Sciatic nerve (tissue), 2 donors: ENCODE results near the gene C11orf21. TPM values are rescaled to one million over a fixed set of nuclear protein-coding genes. Genes with fewer than 3 reads are reported as not detected.

Source experiments
- ATAC-seq: fragments of 200-7000 bp; cut with Tn5 transposase; one replicate; pipeline ENCODE4 v1.9.1; 2020; ENCODE audit warnings: mild to moderate bottlenecking, moderate library complexity
- DNase-seq: peaks from one replicate; pipeline ENCODE4 v3.0.0-alpha.2; 2020; ENCODE audit warnings: low spot score
- intact Hi-C: fragments of 100-400 bp; cut with DNase I; formaldehyde crosslinking; loops from one replicate; pipeline ENCODE4 v1.14.2; 2022
- total RNA-seq: library from RNA; stranded (reverse); fragmentation: NEBNext Ultra II Directional; extraction: Animal tissue kit (Norgen Biotek cat#: 25700); gene quantifications from one replicate; pipeline ENCODE4 v1.2.1, GENCODE V29; 2021
- donor health status: DM: no; HTN: no; CAD: no.
- donor health status: DM: no; HTN: no; CAD: no.

Gene C11orf21
- total RNA-seq, 1 donor from 2014 or later: 3.1 TPM

DNA sequence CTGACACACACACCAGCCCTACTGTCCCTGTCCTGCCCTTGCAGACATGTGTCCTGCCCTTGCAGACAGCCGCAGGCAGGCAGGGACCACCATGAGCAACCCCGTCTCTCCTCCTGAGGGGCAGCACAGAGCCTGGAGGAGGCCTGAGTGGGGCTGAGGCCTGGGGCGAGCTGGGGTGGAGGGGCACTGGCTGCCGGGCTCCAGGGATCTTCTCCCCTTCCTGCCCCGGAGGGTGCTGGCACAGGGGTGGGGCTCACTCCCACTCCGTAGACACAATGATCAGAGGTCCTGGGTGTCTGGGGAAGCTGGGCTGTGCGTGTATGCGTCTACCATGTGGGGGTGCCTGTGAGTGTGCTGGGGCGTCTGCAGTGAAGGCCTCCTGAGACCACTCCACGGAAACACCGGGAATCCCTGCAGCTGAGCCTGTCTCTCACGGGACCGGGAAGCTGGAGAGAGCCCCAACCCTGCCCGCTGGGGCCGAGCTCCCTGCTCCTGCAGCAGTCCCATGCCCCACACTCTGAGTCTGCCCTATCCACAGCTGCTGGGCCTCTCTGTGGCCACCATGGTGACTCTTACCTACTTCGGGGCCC, 683 bp upstream of the C11orf21 start:
- intact Hi-C loops: loop anchor here (10.0 kb wide), 2 partner anchors 232 to 592 kb away; no protein-coding TSS in a partner anchor
- DNase-seq: no peak
- ATAC-seq: no peak

DNA sequence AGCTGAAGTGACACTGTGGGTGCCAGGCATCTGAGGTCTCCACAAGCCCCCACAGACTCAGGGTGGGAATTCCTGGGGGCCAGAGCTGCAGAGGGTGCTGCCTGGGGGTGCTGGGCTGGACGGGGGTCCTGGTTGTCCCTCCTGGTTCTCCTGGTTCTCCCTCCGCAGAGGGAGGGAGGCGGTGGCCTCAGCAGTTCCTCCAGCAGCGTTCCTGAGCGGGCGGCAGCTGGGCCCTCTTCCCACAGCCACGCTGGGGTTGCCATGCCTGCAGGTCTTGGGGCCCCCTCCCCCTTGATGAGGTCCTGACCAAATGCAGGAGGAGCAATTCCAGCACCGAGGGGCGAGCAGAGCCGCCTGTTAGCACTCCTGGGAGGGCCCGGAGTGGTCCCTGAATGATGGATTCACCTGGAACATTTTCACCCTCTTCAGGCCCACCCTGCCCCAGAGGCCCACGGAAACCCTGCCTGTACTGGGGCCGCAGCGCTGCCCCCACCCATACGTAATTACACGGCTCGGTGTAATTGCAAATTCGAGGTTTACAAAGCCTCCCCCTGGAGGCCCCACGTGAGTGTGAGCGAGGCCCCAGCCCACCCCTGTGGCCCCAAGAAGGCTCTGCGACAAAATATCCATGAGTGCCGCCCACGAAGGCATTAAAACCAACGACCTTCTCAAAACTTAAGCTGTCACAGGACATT, 635 bp downstream of the C11orf21 start:
- DNase-seq (peak; percentile 63), ATAC-seq (no peak)
- intact Hi-C loops: loop anchor here (10.0 kb wide), 2 partner anchors 234 to 594 kb away; no protein-coding TSS in a partner anchor

DNA sequence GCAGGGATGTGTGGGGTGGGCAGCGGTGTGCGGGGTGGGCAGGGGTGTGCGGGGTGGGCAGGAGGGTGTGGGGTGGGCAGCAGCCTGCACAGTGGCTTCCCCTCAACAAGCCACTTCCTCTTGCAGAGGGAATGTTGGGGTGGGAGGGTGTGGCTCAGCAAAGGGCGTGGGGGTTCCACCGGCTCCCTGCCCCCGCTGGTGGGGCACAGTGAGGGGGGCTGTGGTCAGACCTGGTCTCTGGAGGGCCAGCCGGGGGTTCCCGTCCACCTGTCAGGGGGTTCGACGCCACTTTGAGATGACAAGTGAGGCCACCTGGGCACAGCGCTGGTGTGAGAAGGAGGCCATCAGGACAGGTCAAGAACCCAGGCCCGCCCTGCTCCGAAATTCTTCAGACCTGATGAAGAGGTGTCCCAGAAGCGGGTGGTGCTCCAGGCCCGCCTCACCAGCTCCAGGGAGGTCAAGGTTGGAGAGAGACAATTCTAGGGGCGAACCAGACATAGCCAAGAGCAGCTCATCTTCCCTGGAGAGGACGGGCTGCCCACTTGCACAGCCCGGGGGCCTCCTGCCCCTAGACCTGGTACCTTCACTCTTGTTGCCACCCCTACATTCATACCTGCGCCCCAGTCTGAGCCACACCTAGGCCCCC, 1.3 kb downstream of the C11orf21 start:
- DNase-seq (peak; percentile 57), ATAC-seq (no peak)
- intact Hi-C loops: loop anchor here (10.0 kb wide), 2 partner anchors 234 to 594 kb away; no protein-coding TSS in a partner anchor

DNA sequence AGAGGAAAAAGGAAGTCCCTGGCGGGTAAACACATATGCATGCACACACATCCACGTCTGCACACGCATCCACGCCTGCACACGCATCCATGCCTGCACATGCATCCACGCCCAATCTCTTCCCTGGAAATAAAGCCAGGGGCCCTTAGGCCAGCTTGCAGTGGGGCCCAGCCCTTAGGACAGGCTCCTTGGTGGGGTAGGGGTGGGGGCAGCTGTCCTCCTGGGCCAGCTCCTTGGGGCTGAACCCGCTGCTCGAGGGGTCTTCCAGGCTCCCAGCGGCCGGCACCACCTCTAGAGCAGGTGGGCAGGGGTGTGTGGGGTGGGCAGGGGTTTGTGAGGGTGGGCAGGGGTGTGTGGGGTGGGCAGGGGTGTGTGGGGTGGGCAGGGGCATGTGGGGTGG, 1.9 kb downstream of the C11orf21 start:
- no peak for DNase-seq
- ATAC-seq: no peak
- intact Hi-C loops: loop anchor here (5.0 to 10.0 kb wide), 3 partner anchors 102 to 595 kb away; no protein-coding TSS in a partner anchor

DNA sequence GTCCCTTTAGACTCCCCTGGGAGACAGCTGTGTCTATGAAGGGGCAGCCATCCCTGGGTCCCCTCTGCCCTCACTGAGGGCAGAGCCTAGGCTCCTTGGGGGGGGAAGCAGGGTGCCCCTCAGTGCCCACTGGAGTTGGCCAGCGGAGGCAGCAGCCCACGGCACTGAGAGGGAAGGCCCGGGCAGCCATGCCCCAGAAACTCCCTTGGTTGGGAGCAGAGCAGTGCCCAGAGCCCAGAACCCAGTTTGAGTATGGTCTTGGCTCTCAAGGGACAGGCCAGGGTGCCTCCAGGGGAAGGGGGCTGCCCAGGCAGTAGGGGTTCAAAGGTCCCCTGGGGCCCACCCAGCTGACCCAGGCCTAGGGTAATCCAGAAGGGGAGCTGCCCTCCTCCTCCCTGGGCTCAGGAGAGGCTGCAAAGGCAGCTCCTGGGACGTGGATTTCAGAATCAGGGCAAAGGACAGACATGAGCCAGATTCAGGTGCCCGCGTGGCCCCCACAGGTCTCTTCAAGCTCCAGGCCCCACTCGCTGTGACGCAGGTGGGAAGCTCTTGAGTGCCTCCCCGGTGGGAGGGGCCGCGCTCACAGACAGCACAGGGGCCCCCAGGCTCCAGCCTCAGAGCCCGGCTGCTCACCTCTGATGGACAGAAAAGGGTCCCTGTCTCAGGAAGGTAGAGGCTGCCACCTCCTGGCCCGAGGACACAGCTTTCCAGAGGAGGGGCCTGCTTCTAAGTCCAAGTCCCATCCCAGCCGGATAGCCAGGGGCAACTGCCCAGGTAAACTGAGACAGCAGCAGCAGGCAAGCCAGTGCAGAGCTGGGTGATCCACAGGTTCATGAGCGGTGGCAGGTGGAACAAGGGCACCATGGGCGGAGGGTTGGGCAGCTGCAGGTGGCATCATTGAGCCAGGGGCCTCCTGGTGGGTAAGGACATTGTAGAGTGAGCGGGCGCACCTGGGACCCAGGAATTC, 2.6 kb downstream of the C11orf21 start:
- DNase-seq (peak; percentile 61), ATAC-seq (no peak)
- intact Hi-C loops: loop anchor here (5.0 kb wide), 1 partner anchor 102 kb away; no protein-coding TSS in a partner anchor

DNA sequence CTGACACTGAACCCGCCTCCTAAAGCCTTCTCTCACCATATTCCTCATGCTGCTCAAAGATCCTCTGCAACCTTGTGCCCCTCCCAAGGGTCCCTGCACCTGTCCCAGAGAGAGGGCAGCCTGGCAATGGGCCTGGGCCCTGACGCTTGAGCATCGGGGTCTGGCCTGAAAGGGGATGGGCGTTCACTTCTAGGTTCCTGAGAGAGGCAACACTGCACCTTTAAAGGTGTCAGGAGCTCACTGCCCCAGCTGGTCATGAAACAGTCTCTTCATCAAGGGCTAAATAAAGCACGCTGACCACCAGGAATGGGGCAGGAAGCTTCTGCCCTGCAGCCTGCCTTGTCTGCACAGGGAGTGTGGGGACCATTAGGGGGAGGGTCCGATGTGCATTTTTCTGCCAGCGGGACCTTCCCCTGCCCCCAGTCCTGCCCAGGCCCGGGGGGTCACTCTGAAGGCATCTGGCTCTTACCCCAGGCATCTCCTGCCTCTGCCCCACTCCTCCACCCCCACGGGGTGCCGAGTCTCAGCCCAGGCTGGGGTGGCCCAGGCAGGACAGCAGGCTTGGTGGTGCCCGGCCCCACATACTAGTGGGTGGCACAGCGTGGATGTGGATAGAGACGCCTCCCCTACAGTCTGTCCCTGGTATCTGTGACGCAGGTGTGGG, 3.5 kb downstream of the C11orf21 start:
- ATAC-seq: no peak
- intact Hi-C loops: loop anchor here (5.0 kb wide), 1 partner anchor 101 kb away; no protein-coding TSS in a partner anchor
- peak; percentile 53 for DNase-seq

DNA sequence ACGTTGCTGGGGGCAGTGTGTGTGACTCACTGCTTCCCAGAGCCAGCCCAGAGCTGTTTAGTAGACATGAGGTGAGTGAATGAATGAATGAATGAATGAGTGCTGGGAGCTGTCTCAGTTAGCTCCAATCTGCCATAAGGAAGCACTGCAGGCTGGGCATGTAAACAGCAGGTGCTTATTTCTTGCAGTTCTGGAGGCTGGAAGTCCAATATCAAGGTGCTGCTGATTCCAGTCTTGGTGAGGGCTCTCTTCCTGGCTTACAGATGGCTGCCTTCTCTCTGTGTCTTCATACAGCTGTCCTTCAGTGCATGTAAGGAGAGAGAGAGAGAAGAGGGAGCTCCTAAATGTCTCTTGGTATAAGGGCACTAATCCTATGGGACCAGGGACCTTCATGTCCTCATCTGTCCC, 4.1 kb downstream of the C11orf21 start:
- ATAC-seq: no peak
- intact Hi-C loops: loop anchor here (5.0 kb wide), 1 partner anchor 100 kb away; no protein-coding TSS in a partner anchor
- no peak for DNase-seq

DNA sequence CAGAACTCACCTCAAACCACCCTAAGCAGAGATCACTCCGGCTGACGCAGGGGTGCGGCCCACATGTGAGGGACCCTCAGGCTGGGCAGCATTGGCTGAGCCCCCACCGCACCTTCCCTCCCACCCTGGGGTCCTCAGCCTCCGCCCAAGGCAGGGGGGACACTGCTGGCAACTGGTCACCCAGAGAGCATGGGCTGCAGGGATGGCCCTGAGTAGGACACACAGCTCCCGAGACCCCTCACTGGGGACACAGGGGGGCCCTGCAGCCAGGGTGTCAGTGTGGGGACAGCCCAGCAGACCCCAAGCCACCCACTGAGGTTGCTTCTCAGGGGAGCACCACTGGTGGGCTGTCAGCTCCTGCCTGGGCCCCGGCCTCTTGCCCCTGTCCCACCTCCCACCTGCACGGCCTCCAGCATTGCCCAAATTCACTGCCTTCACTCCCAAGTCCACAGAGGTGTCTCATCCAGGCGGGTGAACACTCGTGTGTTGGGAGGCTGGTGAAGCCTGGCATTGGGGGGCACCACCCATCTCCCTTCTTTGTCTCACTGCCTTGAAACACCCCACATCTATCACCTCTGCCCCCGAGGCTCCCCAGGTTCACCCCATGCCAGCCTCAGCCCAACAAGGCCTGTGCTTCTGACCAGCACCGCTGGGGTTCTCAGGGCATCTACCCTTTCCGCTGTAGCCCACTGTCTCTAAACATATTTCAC, 4.7 kb downstream of the C11orf21 start:
- ATAC-seq (no peak), DNase-seq (peak; percentile 50)
- intact Hi-C loops: loop anchor here (5.0 kb wide), 1 partner anchor 100 kb away; no protein-coding TSS in a partner anchor

DNA sequence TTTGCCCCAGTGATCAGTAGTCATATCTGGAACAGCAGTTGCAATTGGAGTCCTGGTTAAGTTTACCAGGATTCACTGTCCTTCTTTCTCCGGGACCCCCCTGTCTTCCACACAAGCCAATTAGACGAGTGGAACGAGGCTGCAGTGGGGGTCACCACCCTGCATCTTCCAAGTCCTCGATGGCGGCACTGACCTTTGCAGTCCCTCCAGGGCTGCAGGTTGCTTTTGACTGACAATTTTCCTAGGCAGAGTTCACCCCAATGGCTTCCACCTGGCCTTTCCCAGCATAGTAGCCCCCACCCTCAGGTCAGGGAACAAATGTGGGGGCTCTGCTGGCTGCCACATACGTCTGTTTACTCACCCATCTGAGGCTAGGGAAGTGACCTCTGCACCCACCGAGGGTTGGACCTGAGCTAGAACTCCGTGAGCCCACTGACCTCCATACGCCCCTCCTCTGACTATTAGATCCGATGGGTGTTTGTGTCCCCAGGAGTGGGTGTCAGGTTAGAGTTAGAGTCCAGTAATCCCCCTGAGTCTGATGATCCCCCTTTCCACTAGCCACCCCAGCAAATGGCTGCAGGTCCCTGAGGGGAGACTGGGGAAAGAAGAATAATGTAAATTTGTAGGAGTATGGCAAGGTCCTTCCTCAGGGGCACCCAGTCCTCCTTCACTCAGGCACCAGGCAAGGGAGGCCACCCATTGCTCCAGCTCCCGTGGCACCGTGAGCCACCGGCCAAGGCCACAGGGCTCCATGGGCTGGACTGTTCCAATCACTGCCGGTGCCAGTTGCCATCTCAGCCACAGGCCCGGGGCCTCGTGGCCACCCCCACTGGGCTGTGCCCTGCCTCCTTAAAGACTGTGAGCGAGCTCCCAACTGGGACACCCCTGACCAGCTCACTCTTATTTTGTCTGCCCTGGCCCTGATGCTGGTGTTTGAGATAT, 5.5 kb downstream of the C11orf21 start:
- DNase-seq (peak; percentile 43), ATAC-seq (no peak)
- intact Hi-C loops: loop anchor here (5.0 kb wide), 1 partner anchor 99 kb away; no protein-coding TSS in a partner anchor

DNA sequence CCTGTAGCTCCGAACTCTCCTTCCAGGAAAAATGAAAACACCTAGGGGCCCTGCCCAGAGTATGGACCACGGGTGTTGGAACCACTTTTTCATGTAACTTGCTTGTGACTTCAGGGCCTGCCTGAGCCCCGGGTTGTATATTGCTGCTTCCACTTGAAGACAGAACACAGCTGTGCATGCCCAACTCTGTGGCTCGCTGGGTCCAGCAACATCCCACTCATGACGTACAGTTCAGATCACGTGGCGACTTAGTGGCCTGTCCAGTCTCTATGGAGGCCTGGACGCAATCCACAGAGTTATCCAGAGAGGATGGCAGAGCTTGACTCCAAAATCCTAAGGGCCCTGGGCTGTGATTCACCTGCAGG, 6.8 kb downstream of the C11orf21 start:
- ATAC-seq: no peak
- peak; percentile 43 for DNase-seq
- intact Hi-C loops: loop anchor here (5.0 kb wide), 1 partner anchor 98 kb away; no protein-coding TSS in a partner anchor

DNA sequence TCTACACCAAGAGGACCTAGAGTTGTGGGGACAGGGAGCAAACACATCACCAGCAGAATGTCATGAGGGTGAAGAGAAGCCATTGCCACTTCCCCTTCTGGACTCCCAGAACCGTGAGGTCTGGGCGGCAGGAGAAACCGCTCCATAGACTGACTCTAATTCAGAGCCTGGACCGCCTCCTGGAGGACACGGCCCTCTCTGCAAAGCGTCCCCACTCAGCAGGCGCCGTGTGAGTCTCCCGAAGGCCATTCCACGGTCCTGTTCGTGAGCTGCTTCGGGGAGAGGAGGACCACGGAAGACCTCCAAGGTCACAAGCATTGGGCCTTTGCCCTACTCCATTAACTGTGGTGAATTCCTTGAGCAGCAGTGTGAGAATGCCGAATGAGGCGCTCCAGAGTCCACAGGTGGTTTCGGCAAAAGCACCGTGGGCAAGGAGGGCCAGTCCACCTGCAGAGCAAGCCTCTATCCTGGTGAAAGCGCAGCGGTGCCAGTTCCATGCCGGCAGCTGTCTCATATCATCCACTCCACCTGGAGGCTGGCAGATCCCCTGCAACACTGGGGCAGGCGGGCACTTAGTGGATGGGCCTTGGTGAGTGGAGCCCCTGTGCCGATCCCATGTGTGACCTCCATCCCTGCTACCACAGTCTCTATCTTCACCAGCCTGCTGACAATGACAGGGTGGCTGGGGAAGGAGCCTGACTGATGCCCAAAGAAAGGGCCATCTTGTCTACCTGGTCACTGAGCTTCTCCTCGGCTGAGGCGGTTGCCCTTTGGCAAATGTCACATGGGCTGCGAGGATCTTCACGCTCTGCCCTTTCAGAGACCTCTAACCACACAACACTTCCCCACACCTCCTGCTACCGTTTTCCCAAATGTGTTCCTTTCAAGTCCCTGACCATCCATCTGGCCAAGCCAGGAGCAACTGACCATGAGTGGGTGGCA, 7.5 kb downstream of the C11orf21 start:
- peak; percentile 49 for ATAC-seq
- DNase-seq: peak; percentile 62
- intact Hi-C loops: no loop called here

DNA sequence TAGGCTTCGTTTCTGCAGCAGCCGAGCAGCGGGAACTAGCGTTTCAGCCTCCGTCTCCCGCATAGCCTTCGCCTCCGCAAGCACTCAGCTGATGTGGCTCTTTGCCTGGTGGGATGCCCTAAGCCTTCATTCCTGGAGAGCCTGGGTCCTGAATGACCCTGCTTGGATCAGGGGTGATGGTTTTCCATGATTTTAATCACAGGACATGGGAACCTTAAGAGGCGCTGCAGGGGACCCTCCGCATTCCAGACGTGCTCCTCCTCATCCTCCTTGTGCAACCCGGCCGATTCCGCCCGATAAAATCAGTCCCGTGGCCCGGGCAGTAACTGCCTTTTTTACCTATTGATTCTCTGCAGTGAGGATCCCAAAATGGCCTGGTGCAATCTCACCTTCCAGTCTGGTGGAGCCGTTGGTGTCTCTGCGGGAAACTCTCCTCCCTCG, 8.2 kb downstream of the C11orf21 start:
- intact Hi-C loops: no loop called here

DNA sequence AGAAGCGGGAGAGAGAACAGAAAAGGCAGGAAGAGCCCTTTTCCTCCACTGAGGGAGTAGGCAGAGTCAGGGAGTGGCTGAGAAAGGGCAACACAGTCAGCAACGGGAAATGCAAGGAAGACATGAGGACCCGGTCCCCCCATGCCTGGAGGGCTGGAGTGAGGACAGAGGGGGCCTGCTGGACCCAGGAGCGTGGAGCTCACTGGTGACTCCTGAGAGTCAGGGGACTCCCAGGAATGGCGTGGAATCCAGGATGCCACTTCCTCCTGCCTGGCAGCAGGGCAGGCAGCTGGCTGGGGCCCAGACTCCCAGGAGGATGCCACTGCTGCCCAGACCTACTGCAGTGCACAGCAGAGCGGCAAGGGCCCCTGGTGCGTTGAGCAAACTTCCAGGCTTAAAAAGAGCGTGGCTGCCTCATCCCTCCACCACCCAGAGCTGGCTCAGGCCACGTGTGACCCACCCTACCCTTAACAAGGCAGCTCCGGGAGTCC, 11.3 kb downstream of the C11orf21 start:
- ATAC-seq (no peak), DNase-seq (peak; percentile 32)
- intact Hi-C loops: no loop called here

More for the DNA sequence above, 8.2 kb downstream of the C11orf21 start:
- ATAC-seq (no peak), DNase-seq (peak; percentile 41)

DNA sequence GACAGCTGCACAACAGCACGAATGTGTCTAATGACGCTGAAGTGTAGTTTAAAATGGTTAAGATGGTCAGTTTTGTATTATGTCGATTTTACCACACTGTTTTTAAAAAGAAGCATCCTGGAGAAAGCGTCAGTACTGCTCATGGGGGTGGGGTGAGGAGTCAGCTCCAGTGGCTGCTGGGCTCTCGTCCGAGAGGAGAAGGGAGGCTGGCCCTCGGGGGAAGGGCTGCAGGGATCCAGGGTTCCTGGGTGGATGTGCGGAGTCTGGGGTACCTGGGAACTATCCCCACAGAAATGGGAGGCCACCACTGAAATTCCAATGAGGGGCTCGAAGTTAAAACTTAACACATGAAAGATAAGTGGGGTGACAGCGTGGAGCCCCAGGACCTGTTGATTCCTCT, 11.9 kb downstream of the C11orf21 start:
- DNase-seq (peak; percentile 37), ATAC-seq (no peak)
- intact Hi-C loops: no loop called here

DNA sequence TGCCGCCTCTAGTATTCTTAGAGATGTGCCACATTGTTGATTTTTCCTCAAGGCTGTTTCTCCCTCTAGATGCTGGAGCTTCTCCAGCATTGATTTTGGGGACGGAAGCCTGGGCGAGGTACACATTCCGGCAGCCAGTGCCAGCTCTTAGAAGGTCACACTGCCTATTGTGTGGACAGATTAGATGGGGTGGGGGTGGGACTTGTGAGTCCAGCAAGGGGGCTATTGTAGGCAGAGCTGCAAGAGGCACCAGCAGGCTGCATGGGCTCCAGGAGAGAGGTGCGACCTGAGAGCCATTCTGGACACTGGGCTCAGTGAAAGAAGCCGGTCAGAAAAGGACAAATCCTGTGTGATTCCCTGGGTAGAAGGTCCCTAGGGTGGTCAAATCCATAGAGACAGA, 12.4 kb downstream of the C11orf21 start:
- intact Hi-C loops: no loop called here
- DNase-seq (no peak), ATAC-seq (no peak)
